D341Med (cell line): Measurements from ENCODE around the gene MAPK1IP1L.

ENCODE experiments used
- DNase-seq: peaks from one replicate; pipeline ENCODE4 v3.0.0; 2012; ENCODE audit warnings: low spot score

MAPK1IP1L gene

DNA sequence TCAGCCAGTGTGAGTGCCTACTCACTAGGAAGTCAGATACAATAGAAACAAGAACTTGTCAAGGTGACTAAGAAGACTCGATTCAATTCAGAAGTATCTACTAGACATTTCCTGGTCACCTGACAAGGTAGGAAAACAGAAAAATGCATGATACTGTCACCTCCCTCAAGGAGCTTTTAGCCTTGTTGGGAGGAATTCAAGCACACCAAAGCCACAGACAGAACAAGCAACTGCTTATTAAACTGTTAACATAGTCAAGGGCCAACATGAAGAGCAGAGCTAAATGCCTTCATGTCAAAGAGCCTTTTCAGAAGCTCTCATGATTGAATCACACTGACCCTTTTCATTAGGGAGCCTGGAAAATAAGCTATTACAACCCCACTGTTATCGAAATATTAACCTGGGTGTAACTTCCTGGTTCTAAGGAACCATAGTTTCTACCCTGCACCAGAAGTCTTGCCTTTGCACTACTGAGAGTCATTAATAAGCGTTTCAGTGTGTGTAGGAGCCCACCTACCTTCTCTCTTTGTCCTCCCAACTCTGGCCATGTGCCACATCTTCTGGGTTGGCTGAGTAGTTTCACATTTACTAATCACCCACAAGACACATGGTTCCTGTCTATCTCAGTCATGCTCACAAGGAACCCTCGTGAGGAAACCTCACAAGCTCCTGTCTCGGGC is 46.6 kb downstream of the MAPK1IP1L start:
- DNase-seq: no peak

- no peak for DNase-seq
Observed at GRCh38 chr14:55098561-55098898, 47.1 kb downstream of the MAPK1IP1L start.

DNA sequence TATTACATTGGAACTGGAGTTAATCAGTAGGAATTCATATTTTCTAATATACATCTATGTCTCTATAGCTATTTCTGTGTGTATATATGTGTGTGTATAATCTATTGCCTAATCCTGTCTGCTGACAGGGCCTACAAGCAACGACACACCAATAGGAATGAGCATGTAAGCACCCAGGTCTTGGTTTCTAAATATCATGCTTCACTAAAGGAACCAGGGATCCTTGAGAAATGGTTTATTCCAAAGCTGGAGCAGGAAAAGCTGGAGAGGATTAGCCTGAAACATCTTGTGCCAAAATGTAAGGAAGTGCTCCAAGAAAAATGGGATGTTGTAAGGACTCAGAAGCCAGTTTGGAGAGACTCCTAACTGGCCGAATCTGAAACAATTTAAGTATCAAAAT is 48.3 kb downstream of the MAPK1IP1L start:
- DNase-seq: no peak

- DNase-seq: no peak
Observed at GRCh38 chr14:55101698-55102097, 50.3 kb downstream of the MAPK1IP1L start.

- DNase-seq: no peak
Observed at GRCh38 chr14:55102141-55102621, 50.7 kb downstream of the MAPK1IP1L start.

DNA sequence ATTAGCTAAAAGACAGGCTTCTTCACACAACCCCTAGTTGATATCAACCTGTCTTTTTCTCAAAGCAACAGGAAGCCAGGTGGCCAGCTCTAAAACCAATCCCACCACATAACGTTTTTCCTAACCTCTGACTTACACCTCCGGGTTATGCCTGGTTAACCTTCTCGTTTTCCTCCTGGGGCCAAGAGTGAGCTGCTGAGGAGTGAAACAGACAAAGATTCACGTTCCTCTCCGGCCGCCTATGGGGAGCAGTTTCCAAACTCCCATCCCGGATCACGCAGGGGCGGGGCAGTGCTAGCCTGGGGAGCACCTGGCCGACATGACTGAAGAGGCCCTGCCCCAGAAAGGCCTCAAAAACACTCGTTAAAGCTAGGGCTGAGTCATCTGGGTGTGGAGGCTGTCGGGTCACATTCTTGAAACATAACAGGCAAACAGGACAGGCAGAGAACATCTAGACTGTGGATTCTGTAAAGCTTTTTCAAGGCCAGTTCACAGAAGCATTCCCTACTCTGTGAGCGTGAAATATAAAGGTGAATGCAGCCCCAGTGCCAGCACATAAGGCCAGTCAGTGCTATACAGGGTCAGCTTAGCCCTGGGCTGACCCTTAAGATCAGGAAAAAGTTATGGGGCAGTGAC is 51.7 kb downstream of the MAPK1IP1L start:
- DNase-seq: no peak

DNA sequence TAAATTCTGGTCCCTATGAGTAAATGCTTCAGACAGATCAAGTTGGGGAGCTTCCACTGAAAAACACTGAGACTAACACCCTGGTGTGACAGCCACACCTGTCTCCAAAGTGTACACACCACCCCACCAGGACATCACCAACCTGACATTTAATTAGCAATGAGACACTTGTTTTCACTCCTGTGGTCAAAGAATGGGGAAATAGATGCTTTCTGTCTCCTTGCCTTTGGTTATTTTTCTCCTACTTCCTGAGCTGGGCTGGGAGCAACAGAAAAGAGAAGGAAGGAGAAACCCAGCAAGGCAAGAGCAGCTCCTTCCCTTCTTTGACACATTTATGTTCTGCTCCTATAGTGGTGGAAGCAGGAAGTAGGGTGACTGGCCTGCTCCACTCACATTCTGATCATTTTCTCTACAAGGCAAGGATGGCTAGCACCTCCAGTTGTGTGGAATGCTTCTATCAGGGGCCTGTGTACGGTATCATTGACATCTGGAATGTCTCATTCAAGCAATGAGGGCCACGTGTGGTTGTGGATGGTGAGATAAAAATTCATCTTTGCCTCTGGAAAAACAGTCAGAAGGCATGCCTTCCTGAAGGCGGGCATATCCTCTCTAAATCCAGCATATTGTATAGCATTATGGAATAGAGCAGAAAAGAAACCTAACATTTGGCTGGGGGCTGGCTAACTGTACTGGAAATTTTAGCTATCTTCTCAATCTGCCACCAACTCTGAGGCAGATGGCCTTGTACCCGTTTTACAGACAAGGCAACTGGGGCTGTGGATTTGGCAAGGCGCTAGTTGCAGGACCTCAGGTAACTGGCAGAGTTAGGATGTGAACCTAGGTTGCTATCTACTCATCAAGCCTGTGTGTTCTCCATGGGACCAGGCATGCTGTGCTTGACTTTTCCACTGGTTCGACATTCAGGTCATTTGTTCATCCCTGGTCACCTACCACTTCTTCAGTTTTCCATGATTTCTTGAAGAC is 52.8 kb downstream of the MAPK1IP1L start:
- DNase-seq: no peak

DNA sequence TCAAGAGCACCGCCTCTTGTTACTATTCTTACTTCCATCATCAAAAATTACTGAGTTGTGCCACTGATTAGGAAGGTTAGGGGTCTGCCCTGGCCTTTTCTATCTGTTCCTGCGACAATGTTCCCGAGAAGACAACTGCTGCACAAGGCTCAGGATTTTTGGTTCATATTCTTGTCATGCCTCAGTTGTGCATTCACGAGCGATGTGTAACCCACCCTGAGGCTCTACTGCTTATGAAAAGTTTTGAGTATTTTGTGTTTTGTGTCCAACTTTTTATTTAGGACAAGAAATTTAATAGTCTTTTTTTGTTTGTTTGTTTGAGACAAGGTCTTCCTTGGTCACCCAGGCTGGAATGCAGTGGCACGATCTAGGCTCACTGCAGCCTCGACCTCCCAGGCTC is 54.5 kb downstream of the MAPK1IP1L start:
- DNase-seq: no peak

DNA sequence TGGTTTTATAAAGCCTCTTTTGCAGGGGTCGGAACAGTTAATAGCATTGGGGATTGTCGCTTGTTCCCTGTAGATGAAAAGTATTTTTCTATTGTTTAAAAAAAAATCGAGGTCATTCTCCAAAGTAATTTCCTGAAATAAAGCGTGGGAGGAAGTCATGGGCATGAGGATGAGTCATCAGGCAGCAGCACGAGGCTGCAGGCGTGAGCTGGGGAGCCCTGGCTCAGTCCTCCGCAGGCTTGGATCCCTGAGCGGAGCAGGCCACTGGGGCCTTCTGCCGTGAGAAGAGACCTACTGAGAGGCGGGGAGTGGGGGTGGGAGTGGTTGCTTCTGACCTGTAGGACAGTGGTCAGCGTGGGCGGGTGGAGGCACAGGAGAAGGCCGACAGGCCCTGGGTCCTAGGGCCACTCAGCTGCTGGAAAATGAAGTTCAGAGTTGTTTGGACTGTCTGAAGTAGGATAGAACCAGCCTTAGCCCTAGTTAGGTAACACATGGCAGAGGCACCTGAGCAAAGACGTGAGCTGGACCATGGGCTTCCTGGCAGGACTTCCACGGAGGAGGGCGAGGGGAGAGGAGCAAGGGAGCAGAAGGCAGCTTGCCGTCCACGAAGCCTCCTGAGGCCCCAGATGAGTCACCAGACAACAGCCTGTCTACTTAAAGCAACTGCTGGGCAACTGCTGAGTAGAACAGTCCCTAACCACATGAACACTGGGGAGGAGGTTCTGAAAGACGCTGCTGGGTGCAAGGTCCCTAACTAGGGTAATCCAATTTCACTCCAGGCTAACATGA is 56.5 kb downstream of the MAPK1IP1L start:
- peak; percentile 37 for DNase-seq

GRCh38 chr14:55109836-55110235 is 58.4 kb downstream of the MAPK1IP1L start:
- no peak for DNase-seq

- DNase-seq: no peak
Observed at GRCh38 chr14:55111122-55111708, 59.8 kb downstream of the MAPK1IP1L start.

DNA sequence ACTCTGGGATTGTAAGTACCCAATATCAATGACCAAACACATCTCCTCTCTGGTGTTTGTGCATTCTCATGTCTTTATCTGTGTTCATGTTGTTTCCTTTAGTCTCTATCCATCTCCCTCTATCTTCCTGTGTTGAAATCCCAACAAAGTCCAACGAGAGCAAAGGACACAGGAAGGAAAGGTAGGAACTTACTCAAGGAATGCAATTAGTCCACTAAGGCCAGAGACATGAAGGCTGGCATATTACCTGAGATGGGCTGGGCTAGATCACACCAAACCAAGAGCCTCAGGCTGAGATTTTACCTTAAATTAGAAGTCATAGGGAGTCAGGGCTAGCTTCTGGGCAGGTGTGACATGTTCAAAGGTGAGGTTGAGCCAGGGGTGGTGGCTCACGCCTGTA is 63.3 kb downstream of the MAPK1IP1L start:
- no peak for DNase-seq

GRCh38 chr14:55115460-55115859 is 64.0 kb downstream of the MAPK1IP1L start:
- no peak for DNase-seq

GRCh38 chr14:55115861-55116245 is 64.4 kb downstream of the MAPK1IP1L start:
- DNase-seq: no peak

DNA sequence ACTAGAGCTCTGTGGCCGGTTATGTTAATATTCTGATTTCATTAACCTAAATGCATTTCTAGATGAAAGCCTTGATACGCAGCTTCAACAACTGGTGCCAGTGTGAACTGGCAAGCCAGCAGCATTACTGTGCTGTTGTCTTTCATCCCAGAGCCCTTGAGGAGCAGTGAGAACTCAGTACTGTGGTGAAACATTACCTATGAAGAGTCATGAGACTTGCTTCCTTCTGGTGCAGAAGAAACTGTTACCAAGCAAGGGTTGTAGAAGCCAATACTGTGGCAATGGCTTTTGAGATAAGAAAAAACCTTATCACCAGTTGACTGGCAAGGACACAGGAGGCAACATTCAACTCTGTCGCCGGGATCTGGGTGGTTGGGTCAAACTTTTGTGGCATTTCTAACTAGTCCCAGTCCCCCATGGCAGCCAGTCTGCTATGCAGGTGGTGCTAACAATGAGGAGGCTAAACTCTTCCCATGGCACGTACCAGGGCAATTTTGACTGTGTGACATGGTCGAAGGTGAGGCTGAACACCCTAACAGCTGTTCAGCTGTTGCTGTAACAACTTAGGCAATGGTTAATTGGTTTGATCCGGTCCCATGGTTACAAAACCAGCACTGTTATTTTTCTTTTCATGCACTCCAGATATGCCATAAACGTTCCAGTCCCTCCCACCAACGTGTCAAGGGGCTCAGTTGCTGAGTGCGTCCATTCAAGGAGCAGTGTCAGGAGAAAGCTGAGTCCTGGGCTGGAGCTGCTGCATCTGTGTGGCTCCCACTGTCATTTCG is 65.0 kb downstream of the MAPK1IP1L start:
- no peak for DNase-seq

DNA sequence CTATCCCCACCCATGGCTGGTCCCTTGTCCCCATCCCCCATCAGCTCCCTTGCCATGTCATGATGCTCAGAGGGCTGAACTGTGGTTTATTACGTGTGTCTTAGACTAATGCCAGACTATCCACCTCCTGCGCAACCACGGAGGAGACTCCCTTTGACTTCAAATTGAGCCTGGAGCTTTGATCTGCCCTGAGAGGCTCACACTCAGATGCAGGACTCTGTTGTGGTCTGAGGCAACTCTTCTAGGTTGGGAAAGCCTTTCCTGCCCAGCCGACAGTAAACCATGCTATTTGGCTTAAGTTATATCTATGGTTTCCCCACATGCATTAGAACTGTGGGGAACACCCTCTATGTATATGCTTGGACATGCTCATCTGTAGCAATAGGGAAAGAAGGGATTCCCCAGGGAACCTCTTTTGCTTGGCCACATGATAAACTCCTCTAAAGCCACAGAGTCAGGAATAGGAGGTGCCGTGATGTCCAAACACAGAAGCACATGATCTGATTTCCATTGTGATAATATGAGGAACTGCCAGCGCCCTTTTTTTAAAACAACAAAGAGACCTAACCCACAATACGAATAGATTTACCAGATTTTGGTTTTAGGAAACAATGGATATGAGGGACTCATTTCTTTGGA is 66.5 kb downstream of the MAPK1IP1L start:
- no peak for DNase-seq

DNA sequence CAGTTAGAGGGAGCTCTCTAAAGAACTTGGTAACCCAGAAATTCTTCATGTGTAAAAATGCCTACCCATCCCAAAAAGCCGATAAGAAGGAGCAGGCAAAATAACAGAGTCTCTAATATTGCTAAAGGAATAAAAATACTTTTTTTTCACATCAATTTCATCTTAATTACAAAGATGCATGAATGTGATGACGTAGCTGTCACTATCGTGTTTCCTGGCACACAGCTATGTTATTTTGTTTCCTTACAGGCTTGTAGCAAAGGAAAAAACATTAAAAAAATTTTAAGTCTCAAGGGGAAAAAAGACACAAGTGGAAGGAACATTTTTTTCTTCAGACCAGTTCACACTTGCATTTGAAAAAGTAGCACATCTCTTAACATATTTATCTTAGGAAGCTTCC is 67.3 kb downstream of the MAPK1IP1L start:
- no peak for DNase-seq
